Activated CD8-positive, alpha-beta memory T cell treated with anti-CD3 and anti-CD28 coated beads for 48 hours (primary cell): Measurements from ENCODE around the gene PKP4.

ENCODE experiments used
- DNase-seq, 3 experiments: peaks; one replicate each; pipeline ENCODE4 v3.0.0-alpha.2; 2020; ENCODE audit warnings: low read depth in 2 of 3, low spot score in 2 of 3

Gene PKP4

DNA sequence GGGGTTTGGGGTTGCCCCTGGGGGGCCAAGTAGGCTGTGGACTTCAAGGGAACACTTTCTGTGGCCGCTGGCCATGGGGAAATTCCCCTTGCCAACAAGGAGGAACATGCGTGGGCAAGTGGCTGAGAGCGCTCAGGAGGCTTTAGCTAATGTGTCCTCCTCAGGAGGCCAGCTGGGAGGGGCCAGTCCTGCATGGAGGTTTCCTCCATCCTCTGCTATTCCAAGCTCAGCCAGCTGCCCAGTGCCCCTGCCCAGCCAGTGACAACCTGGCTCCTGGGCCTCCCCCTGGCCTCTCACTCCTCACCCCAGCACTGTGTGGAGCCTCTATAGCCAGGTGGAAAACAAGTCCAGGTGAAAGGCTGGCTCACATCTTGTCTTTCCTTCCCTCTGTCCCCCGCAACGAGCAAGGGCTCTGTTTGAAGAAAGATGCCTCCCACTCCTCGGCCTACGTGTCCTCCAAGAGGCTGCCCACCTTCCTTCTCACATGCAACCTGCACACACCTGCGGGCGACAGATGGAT is 273.9 kb downstream of the PKP4 start:
- DNase-seq = no peak

DNA sequence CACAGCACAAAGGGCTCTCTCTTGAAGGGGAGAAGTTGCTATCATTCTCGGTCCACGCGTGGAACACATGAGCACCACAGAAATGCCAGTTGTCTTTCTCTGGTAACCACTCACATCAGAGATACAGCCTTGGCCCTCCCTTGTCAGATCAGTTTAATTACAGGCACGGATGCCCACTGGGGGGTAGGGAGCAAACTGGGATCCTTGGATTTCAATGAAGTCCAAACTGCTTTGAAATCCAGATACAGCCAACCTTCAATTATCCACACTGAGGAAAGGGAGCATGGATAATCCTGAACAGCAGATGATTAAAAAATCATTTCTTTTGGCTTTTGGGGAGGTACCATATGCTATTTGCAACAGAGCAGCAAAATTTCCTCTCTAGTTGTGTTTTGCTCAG is 274.6 kb downstream of the PKP4 start:
- no peak for DNase-seq
